Measurements from ENCODE around the gene RAB17. TPM values are rescaled to one million over a fixed set of nuclear protein-coding genes. Genes with fewer than 3 reads are reported as not detected.

The RAB17 gene
- polyA plus RNA-seq, 1 donor (not counting 4 experiments of a cell fraction or from before 2014, with no cell fraction given), result 2.4 TPM

GRCh38 chr2:237576974-237577373, 13.6 kb downstream of the RAB17 start:
- Histone ChIP-seq H3K9me1 (ENCODE audit: control insufficient read depth, extremely low read depth, insufficient read depth, low read length) (no peaks in the 10 kb centered on the region), H3K79me2 (ENCODE audit: control insufficient read depth, insufficient read depth, low read length) (no peaks in the 10 kb centered on the region), H4K20me1 (ENCODE audit: control insufficient read depth, extremely low read depth, insufficient read depth, low read length) (no peaks in the 10 kb centered on the region), H2AFZ (ENCODE audit: control insufficient read depth, low read length) (no peak overlapping the region), H3K9me3 (ENCODE audit: control insufficient read depth, low read depth, low read length) (no peaks in the 10 kb centered on the region), H3K4me1 (ENCODE audit: control insufficient read depth, extremely low read depth, insufficient read depth, low read length) (peaks cover 16% of the 10 kb centered on the region), H3K36me3 (ENCODE audit: control insufficient read depth in 2 of 2, extremely low read depth in 1 of 2, insufficient read depth in 2 of 2, low read length in 2 of 2) (no peaks in the 10 kb centered on the region), H3K4me2 (ENCODE audit: control insufficient read depth, extremely low read depth, insufficient read depth, low read depth, low read length) (no peak overlapping the region), H3K9ac (ENCODE audit: control insufficient read depth, extremely low read depth, insufficient read depth, low read length) (no peak overlapping the region), H3K27ac (ENCODE audit: control insufficient read depth, insufficient read depth, low read length) (no peak overlapping the region), H3K27me3 (ENCODE audit: control insufficient read depth, extremely low read depth, insufficient read depth, low read length) (no peaks in the 10 kb centered on the region), H3K4me3 (ENCODE audit: control insufficient read depth in 2 of 3, extremely low read depth in 1 of 3, insufficient read depth in 2 of 3, low read depth in 1 of 3, low read length in 3 of 3) (no peak overlapping the region)
- dilution Hi-C loops (cut with MboI; ENCODE audit: extremely low pct_ligation_motif_present, low sequenced_read_pairs), result no loop called here
- TF ChIP-seq CTCF (optimal IDR thresholded peaks at IDR 0.05 in 1 of 3, IDR thresholded peaks at IDR 0.05 in 1 of 3, conservative IDR thresholded peaks at IDR 0.05 in 1 of 3; ENCODE audit: extremely low read depth in 1 of 3, insufficient read depth in 2 of 3, low read length in 3 of 3) (no peak), EZH2 (IDR thresholded peaks at IDR 0.05; ENCODE audit: low read length) (no peak)
- DNase-seq (ENCODE audit: low read depth, low spot score) (no peak), FAIRE-seq (no peak)

DNA sequence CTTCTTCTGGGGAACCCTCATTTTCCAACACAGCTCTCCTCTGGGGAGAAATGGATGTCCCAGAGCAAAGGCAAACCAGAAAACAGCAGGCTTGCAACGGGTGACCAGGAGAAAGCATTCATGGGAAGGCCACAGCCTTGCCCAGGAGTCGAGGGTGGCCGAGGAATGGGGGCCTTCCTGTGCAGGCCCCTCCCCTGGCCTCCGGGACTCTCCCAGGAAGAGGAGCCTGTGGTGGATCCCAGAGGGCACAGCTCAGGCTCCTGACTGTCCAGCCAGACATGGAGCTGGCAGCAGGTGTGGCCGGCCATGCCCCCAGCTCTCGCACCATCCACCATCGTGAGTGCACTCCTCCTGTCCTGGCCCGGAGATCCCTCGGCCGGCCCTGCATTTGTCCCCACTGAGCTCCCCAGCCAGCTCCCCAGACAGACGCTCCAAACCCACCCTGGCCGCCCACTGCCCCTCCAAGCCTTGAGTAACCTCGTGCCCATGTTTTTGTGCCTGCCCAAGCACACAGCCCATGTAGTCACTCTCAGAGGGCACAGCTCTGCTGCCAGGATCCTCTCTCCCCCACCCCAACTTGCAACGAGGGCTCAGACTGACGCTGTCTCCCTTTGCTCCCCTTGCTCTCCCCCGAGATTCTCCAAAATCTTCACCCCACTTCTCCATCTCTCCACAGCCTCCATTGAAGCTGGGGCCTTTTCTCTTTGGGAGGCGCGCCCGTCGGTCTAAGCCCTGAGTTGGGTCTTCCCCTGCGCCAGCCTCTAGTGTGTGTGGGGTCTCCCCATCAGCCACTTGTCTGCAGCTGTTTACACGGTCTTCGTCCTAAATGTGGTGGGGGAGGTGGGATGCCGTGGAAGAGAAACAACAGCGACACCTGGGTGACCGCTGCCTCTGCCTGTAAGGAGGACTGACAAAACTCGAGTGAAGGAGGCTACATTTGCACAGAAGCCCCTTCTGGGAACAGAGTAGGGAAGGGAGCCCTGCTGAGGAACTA, 14.4 kb downstream of the RAB17 start:
- Histone ChIP-seq H3K27me3 (ENCODE audit: control insufficient read depth, extremely low read depth, insufficient read depth, low read length) (no peaks in the 10 kb centered on the region), H4K20me1 (ENCODE audit: control insufficient read depth, extremely low read depth, insufficient read depth, low read length) (no peaks in the 10 kb centered on the region), H3K36me3 (ENCODE audit: control insufficient read depth in 2 of 2, extremely low read depth in 1 of 2, insufficient read depth in 2 of 2, low read length in 2 of 2) (no peaks in the 10 kb centered on the region), H3K9me3 (ENCODE audit: control insufficient read depth, low read depth, low read length) (no peaks in the 10 kb centered on the region), H3K27ac (ENCODE audit: control insufficient read depth, insufficient read depth, low read length) (no peak overlapping the region), H3K4me2 (ENCODE audit: control insufficient read depth, extremely low read depth, insufficient read depth, low read depth, low read length) (no peak overlapping the region), H3K4me3 (ENCODE audit: control insufficient read depth in 2 of 3, extremely low read depth in 1 of 3, insufficient read depth in 2 of 3, low read depth in 1 of 3, low read length in 3 of 3) (no peak overlapping the region), H3K9me1 (ENCODE audit: control insufficient read depth, extremely low read depth, insufficient read depth, low read length) (no peaks in the 10 kb centered on the region), H3K79me2 (ENCODE audit: control insufficient read depth, insufficient read depth, low read length) (no peaks in the 10 kb centered on the region), H3K9ac (ENCODE audit: control insufficient read depth, extremely low read depth, insufficient read depth, low read length) (no peak overlapping the region), H3K4me1 (ENCODE audit: control insufficient read depth, extremely low read depth, insufficient read depth, low read length) (peaks cover 16% of the 10 kb centered on the region), H2AFZ (ENCODE audit: control insufficient read depth, low read length) (no peak overlapping the region)
- FAIRE-seq (no peak), DNase-seq (ENCODE audit: low read depth, low spot score) (no peak)
- dilution Hi-C loops (cut with MboI; ENCODE audit: extremely low pct_ligation_motif_present, low sequenced_read_pairs), result no loop called here
- TF ChIP-seq CTCF (optimal IDR thresholded peaks at IDR 0.05 in 1 of 3, IDR thresholded peaks at IDR 0.05 in 1 of 3, conservative IDR thresholded peaks at IDR 0.05 in 1 of 3; ENCODE audit: extremely low read depth in 1 of 3, insufficient read depth in 2 of 3, low read length in 3 of 3) (no peak), EZH2 (IDR thresholded peaks at IDR 0.05; ENCODE audit: low read length) (no peak)

All from keratinocyte (primary cell).